Muscle layer of colon (tissue), 2 donors: ENCODE results near the gene HNRNPUL2.

Source experiments
- H3K27ac ChIP-seq: one replicate; pipeline ENCODE4 v1.7.0; 2013; ENCODE audit warnings: low read depth, mild to moderate bottlenecking, low read length, moderate library complexity
- H3K27me3 ChIP-seq, 2 donors: one replicate each; pipeline ENCODE4 v1.7.0; 2013; ENCODE audit warnings: low read length in 2 of 2, mild to moderate bottlenecking in 2 of 2; ENCODE audit not compliant: insufficient read depth in 2 of 2, control insufficient read depth in 1 of 2
- H3K36me3 ChIP-seq: one replicate; pipeline ENCODE4 v1.7.0; 2013; ENCODE audit warnings: mild to moderate bottlenecking, low read length; ENCODE audit not compliant: insufficient read depth
- H3K4me1 ChIP-seq: one replicate; pipeline ENCODE4 v1.7.0; 2013; ENCODE audit warnings: mild to moderate bottlenecking, low read length; ENCODE audit not compliant: insufficient read depth
- H3K4me3 ChIP-seq, 2 donors: one replicate each; pipeline ENCODE4 v1.7.0; 2013; ENCODE audit warnings: low read length in 2 of 2, low read depth in 1 of 2, mild to moderate bottlenecking in 1 of 2, moderate library complexity in 1 of 2
- H3K9ac ChIP-seq: one replicate; pipeline ENCODE4 v1.7.0; 2013; ENCODE audit warnings: low read length
- H3K9me3 ChIP-seq: one replicate; pipeline ENCODE4 v1.7.0; 2013; ENCODE audit warnings: mild to moderate bottlenecking, low read length
- donor health status: abdominal sarcoma.
- donor health status: Adenocarcinoma of cecum.

HNRNPUL2 gene

GRCh38 chr11:62664405-62665074 is 62.7 kb downstream of the HNRNPUL2 start:
- peak overlapping the region; percentile 95 for H3K27ac ChIP-seq
- no peaks in the 10 kb centered on the region for H3K9me3 ChIP-seq
- no peaks in the 10 kb centered on the region for H3K27me3 ChIP-seq
- peaks cover 28% of the 10 kb centered on the region for H3K4me1 ChIP-seq
- H3K9ac ChIP-seq = peak overlapping the region; percentile 60
- H3K4me3 ChIP-seq = peak overlapping the region; percentile 75 to 91
- peaks cover 17% of the 10 kb centered on the region for H3K36me3 ChIP-seq
